Left kidney (tissue), 2 donors: Measurements from ENCODE around the gene CALM3. TPM values are rescaled to one million over a fixed set of nuclear protein-coding genes. Genes with fewer than 3 reads are reported as not detected.
A peak's percentile ranks its signal among the peaks of the same experiment; 100 is the strongest.
"Not testable (repeated sequence)": the region's sequence is repeated elsewhere in the genome, so short reads cannot be mapped to it uniquely, and the experiment has no call there.

Experiments
- DNase-seq: peaks from one replicate; pipeline ENCODE4 v3.0.0-alpha.2; 2013
- polyA plus RNA-seq: library from polyadenylated mRNA; unstranded; fragments of 120-200 nt; gene quantifications from one replicate; pipeline ENCODE4 v1.2.1, GENCODE V29; 2013; ENCODE audit not compliant: insufficient read length

The CALM3 gene
- polyA plus RNA-seq, 1 donor: 447 TPM

DNA sequence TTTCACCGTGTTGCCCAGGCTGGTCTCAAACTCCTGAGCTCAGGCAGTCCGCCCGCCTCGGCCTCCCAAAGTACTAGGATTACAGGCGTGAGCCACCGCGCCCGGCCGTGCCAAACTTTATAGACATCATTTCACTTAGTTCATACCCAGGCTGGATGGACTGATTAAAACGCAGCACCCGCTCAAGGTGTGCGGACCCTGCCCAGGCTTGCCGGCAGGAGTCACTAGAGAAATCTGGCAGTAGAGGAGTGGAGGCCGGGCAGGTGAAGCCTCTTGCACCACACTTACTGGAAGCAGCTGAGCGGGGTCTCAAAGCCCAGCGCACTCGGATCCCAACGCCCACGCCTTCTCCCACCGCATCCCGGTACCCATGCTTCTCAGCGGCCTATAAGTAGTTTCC, 12.4 kb downstream of the CALM3 start:
- no peak for DNase-seq

DNA sequence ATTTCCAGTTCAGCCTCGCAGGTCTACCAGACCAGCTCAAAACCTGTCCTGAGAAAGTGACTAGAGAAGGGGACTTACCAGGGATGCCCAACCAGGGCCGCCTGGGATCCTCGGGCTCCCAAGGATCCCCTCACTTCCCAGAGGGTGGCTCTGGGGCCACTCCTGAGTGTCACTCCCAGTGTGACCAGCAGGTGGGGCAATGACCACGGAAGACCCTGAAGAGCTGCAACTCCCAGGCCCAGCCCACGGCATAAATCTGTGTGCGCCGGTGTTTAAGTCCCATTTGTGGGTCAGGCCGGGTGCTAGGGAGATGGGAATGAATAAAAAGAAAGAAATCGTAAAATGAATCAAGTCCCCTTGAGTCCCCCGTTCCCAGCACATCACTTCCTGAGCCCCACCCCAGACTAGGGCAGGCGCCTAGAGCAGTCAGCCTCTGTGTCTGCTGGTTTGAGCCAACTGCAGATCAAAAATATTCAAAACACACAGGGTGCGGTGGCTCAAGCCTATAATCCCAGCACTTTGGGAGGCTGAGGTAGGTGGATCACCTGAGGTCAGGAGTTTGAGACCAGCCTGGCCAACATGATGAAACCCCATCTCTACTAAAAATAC, 13.1 kb downstream of the CALM3 start:
- DNase-seq: peak; percentile 77

DNA sequence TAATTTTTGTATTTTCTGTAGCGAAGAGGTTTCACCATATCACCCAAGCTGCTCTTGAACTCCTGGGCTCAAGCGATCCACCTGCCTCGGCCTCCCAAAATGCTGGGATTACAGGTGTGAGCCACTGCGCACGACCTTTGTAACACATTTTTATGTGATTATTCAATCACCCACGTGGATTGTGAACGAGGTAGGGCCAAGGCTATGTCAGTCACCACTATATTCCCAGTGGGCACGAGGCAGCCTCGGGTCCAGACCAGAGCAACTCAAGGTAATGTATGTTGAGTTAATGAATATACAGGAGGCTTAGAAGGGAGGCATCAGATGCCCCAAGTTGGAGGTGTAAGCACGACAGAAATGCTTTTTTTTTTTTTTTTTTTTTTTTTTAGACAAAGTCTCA, 14.8 kb downstream of the CALM3 start:
- no peak for DNase-seq

DNA sequence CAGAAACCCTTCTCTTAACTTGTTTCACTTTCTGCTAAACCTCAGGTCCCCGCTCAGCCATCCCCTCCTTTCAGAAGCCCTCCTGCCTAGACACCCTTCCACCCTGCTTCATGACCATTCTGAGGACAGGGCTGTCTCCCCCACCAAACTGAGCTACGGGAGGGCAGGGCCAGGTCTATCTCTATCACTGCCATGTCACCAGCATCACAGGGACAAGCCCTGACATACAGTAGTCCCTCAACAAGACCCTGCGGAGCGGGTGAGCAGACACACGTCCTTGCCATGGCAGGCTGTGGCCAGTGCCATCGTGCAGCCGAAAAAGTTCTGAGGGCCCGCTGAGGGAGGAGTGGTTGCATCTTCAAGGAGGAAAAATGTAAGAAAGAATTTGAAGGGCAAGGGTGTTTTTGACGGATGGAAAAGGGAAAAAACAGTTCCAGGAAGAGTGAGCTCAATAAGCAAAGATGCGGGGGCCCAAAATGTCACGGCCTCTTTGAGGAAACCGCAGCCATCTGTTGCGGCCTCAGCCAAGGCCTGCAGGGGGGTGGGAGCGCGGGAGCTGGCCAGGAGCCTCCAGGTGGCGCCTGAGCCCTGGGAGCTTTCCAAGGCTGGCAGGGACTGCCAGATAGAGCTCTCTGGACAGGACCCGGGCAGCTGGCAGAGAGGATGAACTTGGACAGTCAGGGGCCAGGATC, 15.6 kb downstream of the CALM3 start:
- DNase-seq: peak; percentile 43

DNA sequence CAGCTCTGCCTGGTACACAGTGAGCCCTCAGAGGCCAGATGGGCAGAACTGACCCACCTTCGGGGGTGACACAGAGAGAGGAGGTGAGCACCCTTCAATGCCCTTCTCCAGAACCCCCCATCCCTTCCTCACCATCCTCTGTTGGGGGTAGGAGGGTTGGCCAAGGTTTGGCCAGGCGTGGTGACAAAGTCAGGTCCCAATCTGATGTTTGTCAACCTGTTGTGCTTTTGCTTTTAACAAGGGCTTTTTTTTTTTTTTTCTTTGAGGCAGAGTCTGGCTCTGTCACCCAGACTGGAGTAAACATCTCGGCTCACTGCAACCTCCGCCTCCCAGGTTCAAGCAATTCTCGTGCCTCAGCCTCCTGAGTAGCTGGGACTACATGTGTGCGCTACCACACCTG, 16.5 kb downstream of the CALM3 start:
- no peak for DNase-seq

DNA sequence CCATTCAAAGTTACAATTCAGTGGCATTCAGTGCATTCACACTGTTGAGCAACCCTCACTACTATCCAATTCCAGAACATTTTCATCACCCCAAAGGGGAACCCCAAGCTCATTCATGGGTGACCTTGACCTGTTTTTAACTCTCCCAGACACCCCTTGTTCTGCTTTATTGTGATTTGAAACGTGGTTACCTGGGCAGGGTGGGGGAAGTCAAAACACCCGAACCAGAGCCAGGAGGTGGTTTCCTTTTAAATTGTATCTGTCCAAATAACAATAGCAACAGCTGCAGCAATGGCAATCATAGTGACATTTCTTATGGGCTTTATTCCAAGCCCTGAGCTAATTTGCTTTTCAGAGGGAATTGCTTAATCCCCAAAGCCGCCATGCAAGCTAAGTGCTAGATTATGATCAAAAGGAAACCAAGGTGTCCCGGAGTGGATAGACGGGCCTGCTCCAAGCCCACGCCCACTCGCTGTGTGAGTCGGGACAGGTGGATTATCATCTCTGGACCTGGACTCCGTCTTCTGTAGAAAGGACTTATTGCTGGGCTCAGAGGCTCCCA, 17.6 kb downstream of the CALM3 start:
- DNase-seq: no peak

DNA sequence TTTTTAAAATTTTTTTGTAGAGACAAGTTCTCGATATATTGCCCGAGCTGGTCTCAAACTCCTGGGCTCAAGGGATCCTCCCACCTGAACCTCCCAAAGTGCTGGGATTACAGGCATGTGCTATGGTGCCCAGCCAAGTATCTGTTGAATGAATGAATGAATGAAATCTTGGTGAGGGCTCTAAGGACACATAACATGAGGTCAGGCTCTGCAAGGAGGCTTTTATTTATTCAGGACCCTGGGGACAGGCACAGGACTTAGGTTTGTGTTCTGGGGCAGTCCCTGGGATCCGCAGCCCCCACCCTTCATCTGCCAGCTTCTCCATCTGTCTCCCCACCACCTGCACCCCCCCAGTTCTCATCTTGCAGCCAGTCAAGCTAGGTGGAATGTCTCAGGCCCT, 19.1 kb downstream of the CALM3 start:
- no peak for DNase-seq

DNA sequence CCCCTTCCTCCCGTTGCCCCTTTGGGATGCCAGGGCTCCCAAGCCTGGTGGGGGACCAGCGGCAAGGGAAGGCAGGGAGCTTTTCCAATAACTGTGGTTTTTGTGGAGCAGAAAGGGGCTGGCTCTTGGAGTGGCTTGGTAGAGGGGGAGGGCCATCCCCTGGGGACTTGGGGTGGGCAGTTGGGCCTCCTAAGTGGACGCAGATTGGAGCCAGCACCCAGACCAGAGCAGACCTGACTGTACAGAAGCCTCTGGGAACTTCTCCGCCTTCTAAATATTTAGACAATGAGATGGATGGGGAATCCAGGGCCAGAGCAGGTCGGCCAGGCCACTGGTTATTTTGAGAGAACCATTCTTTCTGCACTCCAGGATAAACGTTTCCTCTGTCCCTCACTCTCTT, 19.6 kb downstream of the CALM3 start:
- DNase-seq: no peak

DNA sequence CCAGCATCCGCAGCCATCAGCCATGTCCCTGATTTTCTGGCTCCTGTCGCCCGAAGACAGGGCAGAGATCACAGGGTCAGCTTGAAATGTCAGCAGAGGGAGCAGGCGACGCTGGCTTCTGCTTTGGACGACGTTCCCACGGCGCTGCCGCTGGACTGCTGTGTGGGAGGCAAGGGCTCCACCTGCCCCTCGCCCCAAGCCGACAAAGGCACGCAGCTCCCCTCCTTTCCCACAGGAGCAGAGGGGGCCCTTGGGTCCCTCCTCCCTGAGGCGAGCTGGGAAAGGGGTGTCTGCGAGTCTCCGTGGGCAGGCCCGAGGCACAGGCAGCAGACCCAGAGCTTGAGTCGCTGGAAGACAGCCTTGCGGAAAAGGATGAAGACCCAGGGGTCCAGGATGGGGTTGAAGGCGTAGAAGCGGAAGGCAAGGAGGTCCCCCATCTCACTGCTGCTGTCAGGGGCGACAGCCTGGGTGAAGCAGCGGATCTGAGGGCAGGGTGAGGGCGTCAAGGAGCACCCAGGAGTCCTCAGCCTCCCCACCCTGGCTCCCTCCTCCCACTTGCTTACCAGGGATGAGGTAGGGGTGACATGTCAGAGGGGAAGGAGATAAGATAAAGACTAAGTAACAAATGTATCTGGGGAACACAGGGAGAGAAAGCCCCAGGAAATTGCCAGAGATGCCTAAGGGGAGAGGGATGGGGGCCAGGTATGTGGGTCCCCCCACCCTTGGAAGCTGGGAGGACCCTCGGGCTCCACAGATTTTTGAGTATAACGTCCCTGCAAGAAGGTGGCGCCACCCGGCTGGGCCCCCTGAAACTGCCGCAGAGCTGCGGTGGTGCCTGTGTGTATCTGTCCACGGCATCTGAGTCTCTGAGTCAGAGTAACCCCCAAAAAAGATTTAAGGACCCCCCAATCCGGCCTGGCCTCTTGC, 20.3 kb downstream of the CALM3 start:
- no peak for DNase-seq

DNA sequence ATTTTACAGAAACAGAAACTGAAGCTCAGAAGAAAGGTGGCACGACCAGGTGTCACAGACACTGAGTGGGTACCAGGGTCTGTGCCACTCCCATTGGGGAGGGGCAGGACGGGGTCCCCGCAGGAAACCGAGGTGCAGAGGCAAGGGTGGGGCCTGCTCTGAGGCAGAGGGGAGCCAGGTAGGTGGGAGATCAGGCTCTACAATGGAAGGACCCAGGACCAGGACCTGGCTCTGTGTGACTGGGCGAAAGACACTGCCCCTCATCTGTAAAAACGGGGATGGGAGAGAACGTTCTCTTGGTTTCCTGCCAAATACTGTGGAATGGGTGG, 21.0 kb downstream of the CALM3 start:
- DNase-seq: no peak

DNA sequence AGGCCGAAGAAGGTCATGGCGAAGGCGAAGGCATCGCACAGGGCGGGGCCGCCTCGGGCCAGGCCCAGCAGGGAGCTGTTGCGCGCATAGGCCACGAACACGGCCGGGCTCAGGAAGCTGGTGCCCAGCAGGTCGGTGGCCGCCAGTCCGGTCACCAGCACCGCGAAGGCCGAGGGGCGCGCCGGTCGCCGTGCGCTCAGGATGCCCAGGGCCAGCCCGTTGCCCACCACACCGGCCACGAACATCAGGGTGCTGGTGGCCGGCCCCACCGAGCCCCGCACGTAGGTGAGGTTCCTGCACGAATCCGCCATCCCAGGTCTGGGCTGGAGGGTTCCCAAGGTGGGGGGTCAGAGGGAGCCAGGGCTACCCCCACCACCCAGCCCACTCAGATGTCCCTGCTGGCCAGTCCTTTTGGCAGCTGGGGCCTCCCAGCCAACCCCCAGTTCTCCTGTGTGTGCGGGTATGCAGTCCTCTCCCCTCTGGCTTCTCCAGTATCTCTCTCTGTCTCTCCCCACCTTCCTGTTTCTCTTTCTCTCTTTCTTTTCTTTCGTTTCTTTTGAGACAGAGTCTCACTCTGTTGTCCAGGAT, 22.9 kb downstream of the CALM3 start:
- no peak for DNase-seq

DNA sequence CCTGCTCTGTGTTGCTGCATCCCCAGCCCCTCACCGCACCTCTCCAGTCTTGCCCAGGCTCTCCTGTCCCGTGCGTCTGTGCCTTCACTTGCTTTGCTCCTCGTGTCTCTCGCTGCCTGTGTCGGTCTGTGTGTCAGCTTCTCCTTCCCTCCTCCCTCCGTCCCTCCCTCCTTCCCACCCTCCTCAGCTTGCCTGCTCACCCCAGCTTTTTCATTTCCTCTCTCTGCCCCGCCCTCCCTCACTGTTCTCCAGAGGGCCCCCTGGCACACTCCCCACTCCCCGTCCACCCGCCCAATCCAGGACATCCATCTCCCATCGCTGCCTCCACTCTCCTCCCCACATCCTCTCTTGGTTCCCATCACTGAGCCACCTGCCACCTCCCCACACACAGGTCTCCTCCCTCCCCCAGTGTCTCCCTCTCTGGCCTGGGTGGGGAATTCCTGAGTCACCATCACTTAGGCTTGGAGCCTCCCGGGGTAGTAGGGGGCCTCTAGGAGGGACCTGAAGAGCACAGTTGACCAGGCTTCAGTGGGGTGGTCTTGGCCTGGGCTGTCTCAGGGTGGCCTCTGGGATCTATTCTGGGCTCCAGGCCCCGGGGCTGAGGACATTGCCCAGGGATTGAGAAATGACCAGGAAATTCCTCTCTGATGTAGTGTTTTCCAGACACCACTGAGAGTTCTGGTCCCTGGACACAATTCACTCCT, 24.0 kb downstream of the CALM3 start, which contains the start of gene PTGIR:
PTGIR (minus strand) TSS at position 132 of the 704 bp plus-strand sequence. CDS start 864 bp downstream, outside the sequence.
- DNase-seq: no peak

DNA sequence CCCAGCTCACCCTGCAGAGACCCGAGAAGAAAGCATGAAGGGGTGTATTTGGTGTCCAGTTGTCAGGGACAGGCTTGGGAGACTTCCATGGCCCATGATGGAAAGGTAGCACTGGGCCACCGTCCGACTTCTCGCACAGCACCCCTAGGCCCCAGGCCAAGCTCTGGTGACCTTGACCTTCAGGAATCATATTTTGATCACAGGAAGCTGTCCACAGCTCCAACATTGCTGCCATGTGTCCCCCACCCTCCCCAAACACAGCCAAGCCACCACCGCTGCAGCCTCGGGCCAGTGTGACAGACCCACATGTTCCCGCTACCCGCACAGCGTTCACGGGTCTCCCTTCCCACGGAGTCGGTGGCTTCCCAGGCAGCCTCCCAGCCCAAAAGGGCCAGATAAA, 24.6 kb downstream of the CALM3 start:
- no peak for DNase-seq

DNA sequence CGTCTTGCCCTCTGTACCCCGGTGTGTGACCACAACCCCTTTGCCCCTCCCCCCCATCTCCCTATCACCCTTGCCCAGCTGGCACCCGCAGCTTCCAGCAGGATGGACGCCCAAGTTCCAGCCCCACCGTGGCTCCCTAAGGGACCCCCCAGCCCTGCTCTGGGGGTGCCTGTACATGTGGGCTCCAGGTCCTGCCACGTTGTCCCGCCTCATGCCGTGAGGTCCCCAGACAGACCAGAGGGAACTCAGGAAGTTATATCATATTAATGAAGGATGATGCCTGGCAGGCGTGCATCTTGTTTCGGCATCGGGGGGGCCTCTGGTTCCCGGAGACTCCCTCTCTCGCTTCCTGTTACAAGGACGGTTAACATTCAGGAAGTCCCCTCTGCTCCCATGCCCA, 25.3 kb downstream of the CALM3 start:
- DNase-seq: no peak

DNA sequence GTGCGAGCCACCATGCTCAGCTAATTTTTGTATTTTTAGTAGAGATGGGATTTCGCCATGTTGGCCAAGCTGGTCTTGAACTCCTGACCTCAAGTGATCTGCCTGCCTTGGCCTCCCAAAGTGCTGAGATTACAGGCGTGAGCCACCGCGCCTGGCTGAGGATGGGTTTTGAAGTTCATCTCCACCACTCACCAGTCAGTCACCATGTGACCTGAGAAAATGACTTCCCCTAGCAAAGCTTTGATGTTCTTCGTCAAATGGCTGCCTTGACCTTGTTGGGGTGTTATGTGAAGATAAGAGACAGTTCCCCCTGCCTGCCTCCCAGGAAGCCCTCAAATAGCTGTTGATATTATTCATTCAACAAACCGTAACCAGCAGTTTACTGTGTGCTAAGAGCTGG, 27.8 kb downstream of the CALM3 start:
- not testable (repeated sequence) for DNase-seq

DNA sequence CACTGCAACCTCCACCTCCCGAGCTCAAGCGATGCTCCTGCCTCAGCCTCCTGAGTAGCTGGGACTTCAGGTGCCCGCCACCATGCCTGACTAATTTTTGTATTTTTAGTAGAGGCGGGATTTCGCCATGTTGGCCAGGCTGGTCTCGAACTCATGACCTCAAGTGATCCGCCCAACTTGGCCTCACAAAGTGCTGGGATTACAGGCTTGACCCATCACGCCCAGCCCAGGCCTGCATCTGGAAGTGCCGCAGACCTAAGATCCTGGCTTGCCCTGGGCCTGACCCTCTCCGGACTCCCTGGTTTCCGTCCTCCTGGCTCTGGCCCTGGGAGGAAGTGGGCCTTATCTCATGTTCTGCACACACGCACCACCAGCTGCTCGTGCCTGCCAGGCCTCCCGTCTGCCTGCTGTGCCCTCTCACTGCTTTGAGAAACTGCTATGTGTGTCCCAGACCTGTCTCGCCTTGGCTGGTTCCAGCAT, 28.5 kb downstream of the CALM3 start:
- DNase-seq: no peak

DNA sequence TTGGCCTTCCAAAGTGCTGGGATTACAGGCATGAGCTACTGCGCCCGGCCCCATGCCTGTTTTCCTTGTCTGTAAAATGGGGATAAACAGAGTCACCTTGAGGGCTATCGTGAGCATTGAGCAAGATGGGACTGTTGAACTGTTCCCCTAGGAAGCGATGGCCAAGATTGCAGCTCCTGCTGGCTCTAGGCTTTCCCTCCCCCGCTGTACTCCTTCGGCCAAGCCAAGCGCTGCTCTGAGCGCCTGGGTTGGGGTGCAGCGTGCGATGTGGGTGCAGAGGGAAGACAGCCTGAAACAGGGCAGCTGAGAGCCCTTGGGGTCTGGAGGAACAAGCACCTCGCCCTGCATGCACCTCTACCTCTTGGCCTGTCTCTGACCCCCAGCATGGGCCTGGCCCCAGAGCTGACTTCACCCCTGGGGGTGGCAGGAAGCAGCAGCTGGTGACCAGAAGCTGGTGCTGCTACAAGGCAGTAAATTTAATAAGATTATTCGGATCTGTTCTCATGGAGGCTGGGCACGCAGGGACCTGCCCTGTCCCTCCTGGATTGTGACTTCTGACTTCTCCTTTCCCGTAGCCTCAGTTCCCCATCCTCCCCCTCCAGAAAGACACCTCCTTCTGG, 29.6 kb downstream of the CALM3 start:
- no peak for DNase-seq

DNA sequence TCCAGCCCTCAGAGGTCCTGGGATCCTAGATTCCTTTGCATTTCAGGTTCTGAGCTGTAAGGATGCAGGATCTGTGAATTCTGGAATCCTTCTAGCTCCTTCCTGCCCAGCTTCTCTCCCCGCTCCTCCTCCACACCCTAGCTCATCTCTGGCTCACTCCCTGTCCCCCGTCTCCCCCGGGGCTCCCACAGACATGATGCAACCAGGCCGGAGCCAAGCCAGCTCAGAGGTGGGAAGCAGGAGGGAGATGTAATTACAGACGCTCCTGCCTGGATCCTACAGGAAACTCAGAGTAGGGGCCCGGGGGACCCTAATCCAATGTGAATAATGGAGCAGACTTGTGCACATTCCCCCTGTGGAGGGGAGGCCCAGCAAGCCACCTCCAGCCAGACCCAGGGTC, 30.4 kb downstream of the CALM3 start:
- no peak for DNase-seq

DNA sequence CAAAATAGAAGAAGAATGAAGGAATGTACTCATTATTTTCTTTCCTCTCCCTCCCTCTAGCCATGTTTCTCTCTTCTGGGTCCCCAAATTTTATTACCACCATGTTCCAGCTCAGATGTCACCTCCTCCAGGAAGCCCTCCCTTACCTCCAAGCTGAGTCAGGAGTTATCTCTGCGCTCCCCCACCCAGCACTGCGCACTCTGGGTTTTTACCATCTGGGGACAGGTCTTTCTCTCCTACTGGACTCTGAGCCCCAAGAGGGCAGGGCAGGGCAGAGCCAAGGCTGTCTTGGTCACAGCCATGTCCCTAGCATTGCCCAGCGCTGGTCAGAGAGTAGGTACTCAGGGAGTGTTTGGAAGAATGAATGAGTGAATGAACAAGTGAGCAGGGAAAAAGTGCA, 32.0 kb downstream of the CALM3 start:
- DNase-seq: no peak

DNA sequence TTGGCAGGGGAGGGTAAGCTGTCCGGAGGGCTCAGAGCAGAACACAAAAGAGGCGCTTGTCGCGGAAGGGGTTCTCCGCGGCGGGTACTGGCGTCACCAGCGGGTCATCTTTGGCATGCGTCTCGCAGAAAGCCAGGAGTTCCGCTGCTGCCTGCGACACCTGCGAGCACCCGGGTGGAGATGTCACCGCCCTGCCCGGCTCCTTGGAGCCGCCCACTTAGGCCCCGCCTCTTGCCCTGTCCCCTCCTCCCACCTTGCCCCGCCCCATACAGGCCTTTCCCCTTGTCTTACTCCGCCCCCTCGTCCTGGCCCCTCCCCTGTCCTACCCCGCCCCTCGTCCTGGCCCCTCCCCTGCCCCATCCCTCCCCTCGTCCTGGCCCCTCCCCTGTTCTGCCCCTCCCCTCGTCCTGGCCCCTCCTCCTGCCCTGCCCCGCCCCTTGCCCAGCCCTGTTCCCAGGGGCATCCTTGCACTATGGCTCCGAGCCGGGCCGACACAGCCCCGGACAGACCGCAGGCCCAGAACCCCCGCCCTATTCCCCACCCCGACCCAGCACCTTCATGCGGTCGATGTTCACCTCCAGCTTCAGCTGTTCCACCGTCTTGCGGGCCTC, 33.0 kb downstream of the CALM3 start:
- DNase-seq: peak; percentile 62
